GM19025 (cell line): ENCODE measurements around the gene PITPNM1.
"Not testable (repeated sequence)": the region's sequence is repeated elsewhere in the genome, so short reads cannot be mapped to it uniquely, and the experiment has no call there.

Source experiments
- ATAC-seq: cut with Tn5 transposase; IDR thresholded peaks from one replicate; pipeline ENCODE4 v1.9.1; 2021; ENCODE audit warnings: mild to moderate bottlenecking, low read depth, moderate library complexity; ENCODE audit not compliant: unreplicated experiment

The PITPNM1 gene

DNA sequence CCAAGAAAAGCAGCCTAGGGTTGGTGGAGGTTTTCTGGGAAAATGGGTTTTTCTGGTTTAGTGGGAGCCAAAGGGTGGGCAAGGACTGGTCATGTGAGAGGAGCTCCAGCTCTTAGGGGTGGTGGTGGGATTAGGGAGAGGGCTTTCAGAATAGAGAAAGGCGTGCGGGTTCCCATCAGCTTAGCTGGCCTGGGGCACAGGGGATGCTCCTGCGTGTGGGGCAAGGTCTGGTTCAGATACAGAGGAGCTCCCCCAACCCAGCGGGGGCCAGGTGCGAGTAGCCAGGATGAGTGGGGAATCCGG, 36.8 kb downstream of the PITPNM1 start:
- ATAC-seq = no peak

DNA sequence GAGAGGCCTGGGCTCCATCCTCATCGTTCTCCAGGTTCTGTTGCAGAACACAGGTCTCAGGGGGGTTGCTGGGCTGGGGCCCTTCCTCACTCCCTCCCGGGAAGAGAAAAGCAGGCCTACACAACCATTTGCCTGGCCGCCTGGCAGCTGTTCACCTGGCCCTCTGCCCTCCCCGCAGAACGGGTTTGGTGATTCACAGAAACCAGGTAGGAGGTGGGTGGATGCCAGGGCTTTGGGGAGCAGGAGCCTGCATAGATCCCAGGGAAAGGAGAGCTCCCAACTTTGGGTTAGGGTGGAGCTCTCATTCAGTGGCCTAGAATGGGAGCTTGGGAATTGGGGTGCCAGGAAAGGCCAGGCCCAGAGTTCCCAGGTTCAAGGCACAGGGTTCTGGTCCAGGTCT, 37.1 kb downstream of the PITPNM1 start:
- ATAC-seq = no peak

DNA sequence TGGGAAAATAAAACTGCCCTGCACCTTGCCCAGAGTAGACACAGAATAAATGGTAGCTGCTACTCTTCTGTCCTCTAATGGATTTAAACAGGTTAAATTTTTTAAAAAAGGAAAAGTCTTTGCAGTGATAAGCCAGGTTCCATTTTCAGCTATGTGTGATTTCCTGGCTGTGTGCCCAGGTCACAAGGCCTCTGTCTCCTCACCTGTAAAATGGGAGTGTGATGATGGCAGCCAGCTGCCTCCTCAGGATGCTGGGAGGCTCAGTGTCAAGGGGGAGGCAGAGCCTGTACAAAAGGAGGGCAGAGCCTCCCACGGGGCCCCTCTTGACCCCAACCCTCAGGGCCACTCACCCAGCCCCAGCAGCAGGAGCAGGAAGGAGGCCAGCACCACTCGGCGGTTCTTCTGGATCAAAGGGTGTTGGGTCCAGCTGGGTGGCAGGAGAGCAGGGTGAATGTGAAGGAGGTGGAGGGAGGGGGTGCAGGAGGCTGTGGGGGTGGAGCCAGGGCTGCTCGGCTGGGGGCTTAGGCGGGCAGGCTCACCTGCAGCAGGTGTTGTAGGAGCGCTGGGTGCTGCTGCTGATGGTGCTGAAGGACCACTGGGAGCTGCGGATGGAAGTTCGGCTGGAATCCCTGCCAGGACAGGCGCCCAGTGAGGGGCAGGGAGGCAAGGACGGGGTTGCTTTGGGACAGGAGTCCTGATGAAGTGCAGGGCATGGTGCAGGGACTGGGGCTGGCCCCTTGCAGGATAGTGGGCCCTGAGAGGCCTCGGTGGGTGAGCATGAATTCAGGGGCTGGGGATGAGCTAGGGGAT, 38.0 kb downstream of the PITPNM1 start:
- ATAC-seq = no peak

DNA sequence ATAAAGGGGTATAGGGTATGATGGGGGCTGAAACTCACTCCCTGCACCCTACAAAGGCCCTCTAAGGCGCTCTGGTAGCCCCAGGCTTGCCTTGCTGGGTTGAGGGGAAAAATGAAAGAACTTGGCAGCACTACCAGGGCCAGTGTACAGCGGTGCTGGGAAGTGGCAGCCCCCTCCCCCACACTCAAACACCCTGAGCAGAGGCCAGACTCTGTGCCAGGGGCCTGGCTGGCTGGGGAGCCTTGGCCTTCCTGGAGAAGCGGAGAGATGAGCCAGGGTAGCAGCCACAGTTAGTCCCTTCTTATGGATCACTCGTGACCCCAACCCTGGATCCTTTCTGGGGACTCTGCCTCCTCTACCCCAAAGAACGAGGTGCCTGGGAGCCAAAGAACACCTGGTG, 38.8 kb downstream of the PITPNM1 start:
- no peak for ATAC-seq

DNA sequence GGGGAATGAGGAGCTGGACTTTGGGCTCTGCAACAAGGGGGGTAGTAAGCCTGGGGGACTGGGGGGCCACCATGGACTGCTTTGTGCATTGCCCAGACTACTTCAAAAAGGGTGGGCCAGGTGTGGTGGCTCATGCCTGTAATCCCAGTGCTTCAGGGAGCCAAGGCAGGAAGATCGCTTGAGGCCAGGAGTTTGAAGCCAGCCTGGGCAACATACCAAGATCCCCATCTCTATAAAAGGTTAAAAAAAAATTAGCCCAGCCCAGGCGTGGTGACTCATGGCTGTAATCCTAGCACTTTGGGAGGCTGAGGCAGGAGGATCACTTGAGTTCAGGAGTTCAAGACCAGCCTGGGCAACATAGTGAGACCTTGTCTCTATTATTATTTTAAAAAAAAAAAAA, 39.6 kb downstream of the PITPNM1 start:
- not testable (repeated sequence) for ATAC-seq

DNA sequence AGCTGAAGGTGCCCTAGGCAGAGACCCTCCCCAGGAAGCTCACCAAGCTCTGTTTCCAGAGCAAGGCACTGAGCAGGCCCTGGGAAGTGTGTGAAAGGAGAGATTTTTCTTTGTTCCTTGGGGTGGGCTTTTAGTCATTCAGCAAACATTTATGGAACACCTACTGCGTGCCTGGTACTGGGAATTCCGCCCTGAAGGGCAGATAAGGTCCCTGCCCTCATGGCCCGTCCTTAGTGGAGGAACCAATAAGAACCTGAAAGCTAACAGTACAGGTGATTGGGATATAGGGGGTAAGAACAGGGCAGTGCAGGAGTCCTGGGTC, 40.0 kb downstream of the PITPNM1 start:
- no peak for ATAC-seq

DNA sequence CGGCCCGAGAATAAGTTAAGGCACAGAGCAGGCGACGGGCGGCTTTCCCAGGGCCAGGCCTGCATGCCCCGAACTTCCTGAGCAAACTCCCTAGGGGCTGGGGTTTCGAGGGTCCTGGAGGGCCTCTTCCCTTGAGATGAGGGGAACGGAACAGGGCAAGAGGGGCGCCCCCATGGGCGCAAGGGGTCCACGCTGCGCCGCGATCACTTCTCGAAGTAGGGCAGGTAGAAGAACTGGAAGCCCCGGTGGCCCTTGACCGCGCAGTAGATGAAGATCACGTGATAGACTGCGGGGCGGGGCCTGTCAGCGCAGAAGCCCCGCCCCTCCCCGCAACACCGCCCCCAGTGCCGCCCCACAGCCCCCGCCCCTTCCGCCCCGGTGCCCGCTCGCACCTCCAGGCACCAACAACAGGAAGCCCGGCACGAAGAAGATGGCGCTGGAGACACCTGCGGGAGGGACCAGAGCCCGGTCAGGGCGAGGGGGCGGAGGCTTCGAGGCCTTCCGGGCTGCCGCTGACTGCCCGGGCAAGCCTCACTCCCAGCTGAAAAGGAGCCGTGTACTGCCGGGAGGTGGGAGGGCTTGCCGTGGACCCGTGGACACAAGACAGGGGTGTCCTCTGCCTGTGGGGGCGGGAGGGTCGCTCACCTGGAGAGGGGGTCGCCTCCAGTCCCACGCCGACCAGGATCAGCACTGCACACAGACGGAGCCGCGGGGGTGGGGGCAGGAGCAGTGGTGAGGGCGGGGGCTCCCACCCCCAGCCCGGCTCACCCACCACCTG, 40.6 kb downstream of the PITPNM1 start:
- peak; percentile 43 for ATAC-seq

DNA sequence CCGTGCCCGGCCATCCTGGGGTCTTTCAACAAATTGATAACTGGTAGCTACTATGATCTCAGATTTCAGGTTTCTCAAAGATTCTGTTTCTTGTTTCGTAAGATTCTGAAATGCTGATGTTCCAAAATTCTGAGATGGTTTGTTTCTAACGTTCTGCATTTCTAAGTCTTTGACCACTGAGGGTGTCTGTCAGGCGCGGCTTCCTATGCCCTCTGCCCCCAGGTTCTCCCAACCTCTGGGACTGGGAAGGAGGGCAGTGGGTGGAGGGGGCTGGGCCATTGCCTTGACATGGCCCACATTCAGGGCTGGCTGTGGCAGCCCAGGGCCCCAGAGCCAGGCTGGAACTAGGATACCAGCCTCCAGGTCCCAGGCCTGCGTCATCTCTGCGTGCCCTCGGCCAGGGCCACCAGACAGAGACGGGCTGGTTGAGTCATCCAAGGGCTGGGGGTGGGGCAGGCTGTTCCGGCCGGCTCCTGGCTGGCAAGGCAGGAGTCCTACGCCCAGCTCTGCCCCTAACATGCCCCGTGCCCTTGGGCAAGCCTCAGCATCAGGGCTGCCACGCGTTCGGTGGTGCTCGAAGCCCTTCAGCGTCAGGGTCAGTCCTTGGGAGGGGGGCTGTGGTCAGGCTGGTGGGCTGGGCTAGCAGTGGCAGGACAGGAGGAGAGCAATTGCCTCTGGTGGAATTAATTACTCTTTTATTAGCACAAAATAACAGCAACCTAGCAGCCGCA, 41.3 kb downstream of the PITPNM1 start:
- ATAC-seq = no peak

DNA sequence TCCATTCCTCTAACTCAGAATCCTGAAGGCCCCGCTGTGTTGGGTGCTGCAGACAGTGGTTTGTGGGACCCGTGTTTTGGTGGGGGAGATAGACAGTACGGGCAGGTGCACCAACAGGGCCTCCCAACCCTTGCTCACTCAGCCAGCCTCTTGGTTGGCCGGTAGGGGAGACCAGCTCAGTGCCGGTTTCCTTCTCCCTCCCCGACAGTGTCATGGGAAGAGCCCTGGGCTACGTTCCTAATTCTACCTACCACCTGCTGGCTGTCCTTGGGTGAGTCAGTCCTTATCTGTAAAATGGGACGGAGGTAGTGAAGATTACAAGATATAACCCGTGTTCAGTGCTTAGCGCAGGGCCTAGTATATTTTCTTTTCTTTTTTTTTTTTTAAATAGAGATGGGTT, 42.0 kb downstream of the PITPNM1 start:
- ATAC-seq = no peak

DNA sequence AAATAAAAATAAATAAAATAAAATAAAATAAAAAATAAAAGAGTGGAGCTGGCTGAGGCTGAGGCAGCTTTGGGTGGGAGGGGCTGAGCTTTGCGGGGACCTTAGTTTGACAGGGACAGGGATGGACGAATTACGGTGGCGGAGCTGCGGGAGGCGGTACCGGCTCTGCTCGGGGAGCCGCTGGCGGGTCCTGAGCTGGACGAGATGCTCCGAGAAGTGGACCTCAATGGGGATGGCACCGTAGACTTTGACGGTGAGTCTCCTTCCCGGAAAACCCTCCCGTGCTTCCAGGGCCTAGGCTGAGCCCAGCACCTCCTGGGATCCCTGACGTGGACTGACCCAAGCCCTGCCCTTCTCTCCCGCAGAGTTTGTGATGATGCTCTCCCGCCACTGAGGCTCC, 46.9 kb downstream of the PITPNM1 start:
- no peak for ATAC-seq

DNA sequence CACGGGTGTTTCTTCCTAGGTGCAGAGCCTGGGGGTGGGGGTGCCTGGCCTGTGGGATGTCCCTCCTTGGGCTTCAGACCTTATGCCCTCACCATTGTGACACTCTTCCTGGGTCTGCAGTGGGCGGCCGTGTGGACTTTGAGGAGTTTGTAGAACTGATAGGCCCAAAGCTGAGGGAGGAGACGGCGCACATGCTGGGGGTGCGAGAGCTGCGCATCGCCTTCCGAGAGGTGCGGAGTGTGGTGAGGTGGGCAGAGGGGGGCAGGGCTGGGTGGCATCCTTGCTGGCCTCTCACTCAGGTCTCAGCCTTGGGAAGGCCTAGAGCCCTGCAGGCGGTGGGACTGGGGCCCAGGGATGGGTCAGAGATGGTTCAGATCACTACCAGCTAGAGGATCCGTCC, 47.7 kb downstream of the PITPNM1 start:
- ATAC-seq = no peak

DNA sequence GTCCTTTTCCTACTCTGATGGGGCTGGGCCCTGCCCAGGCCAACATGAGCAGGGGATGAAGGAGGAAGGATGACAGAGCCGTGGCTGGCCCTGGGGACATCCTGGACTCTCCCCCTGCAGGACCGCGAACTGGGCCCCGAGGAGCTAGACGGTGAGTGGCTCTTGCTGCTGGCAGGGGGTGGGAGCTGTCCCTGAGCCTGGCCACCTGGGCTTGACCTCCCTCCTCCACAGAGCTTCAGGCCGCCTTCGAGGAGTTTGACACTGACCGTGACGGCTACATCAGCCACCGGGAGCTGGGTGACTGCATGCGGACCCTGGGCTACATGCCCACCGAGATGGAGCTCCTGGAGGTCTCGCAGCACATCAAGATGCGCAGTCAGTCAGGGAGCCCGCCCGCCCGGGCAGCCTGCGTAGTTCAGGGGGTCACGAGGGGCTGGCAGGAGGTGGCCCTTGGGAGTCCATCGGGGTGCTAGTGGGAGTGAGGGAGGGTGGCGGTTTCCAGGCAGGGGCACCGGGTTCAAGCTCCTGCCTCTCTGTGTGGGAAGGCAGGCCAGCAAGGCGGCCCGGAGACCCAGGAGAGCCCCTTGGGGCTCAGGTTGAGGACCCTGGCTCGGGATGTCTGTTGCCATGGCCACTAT, 49.0 kb downstream of the PITPNM1 start:
- no peak for ATAC-seq

DNA sequence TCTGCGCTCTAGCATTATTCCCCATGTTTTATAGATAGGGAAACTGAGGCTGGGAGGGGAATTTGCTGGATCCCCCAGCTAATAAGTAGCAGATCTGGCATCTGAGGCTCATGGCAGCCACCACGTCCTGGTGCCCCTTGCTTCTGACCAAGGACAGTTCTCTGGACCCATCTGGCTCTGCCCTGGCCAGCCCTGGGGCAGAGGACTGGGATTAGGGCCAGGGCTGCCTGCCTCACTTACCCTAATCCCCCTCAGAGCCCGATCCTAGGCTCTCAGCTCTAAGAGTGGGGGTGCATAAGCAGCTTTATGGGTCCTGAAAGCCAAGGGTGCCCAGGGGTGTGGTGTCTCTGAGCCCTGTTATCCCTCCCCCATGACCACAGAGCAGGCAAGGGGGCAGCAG, 50.1 kb downstream of the PITPNM1 start, which contains the start of gene CABP4:
Gene CABP4, plus strand, starts transcription at position 301 of the 400 bp plus-strand sequence. Its CDS starts 70 bp downstream, at position 371.
- ATAC-seq = no peak

DNA sequence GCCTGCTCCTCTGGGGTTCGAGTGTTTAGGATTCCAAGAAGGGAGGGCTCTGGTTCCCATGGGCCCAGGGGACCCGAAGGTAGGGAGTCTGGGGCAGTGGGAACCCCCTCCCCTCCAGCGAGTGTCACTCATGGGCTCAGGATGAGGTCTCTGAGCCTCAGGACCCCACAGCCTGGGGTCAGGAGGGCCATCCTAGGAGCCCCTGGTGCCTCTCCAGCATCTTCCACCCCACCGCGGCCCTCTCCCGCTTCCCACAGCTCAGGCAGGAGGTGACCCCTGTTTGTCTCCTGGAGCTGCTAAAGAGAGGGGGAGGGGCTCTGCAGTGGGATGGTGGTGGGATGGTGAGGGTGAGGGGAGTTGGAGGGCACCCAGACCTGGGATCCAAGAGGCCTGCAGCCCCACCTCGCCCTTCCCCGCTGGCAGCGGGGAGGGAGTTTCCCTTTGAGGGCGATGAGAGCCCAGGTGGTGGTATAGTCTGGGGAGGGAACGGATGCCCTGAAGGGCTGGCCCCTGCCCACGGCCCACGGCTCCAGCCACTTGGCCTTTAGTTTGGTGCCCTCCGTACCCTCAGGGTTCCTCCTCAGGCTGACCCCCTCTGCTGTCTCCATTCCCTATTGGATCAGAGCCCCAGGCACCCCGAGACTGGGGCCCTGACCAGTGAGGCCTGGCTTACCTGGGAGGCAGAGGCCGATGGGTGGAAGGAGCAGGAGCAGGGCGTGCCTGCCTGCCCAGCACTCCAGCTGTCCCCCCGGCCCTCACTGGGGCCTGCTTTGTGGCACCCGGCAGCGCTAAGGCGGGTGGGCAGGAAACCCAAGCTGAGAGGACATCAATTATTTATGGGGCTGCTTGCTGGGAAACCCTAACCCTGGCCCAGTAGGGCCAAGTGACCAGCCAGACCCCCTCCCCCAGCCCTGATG, 51.1 kb downstream of the PITPNM1 start:
- no peak for ATAC-seq

DNA sequence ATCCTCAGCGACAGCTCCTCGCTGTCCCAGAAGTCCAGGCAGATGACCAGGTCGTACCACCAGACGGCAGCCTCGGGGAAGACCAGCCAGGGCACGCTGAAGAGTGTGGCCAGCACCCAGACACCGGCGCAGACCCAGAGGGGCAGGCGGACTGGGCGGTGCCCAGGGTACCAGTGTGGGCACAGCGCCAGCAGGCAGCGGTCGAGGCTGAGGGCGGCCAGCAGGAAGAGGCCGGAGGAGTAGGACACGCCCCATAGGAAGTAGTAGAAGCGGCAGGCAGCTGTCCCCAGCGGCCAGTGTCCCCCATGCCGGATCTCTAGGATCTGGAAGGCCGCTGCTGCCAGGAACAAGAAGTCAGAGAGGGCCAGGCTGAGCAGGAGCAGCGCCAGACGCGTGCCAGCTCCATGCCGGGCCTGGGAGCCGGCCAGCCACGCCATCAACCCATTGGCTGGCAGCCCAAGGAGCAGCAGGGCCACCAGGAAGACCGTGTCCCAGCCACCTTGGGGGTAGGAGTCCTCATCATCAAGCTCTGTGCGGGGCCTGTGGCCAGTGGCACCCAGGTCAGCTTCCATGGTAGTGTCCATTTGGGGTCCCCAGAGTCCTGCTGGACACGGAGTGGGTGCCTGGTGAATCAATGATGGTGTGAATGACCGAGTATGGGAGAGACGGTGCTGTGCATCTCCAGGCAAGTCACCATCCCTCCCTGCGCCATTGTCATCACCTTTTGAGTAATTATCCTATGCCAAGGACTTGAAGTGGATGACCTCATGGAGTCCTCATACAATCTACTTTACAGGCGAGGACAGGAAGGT, 52.8 kb downstream of the PITPNM1 start, which contains the start of gene GPR152:
Gene GPR152, minus strand, starts transcription at position 589 of the 812 bp plus-strand sequence. Its CDS starts 5 bp downstream, at position 584.
- ATAC-seq = no peak

DNA sequence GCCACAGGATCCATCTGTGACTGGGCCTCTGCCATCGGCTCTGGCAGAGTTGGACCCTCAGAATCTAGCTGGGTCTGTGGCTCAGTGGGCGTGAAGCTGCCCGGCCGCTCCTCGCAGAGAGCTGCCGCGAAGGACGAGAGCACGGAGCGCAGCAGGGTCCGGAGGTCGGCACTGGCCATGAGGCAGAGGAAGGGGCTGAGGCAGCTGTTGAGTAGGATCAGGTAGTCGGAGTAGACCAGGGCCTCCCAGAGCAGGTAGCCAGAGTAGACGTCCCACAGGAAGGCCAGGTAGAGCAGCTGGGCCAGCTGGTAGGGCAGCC, 53.5 kb downstream of the PITPNM1 start:
- no peak for ATAC-seq

DNA sequence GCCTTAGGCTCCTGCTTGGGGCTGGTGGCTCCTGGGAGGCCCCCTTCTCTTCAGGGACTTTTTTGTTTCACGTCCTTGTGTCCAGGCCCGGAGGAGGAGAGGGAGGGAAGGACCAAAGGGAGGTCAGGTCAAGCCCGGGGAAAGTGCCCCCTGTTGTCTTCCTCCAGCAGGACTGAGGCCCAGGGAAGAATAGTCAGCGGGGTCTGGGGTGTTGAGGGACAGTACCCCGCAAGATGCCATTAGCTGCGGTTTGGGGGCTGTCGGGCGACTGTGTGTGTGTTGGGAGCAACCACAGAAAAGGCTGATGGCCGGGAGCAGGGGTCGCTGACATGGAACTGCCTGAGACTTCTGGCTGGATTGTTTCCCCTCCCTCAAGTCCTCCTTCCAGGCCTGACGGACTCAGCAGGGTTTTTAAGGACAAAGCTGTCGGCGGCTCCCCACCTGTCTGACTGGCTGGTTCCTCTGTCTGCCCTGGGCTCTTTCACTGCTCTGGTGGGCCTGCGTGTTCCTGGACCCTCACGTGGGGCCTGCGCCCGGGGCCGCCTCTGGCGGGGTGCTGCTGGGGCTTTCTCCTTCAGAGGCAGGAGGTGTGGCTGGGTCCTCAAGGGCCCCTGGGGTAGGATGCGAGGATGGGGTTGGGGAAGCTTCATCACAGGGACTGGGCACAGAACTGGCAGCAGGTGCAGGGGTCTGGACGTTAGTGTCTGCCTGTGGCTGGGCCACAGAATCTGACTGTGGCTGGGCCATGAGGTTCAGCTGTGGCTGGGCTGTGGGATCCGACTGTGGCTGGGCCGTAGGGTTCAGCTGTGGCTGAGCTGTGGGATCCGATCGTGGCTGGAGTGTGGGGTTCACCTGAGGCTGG, 54.1 kb downstream of the PITPNM1 start:
- ATAC-seq = no peak

DNA sequence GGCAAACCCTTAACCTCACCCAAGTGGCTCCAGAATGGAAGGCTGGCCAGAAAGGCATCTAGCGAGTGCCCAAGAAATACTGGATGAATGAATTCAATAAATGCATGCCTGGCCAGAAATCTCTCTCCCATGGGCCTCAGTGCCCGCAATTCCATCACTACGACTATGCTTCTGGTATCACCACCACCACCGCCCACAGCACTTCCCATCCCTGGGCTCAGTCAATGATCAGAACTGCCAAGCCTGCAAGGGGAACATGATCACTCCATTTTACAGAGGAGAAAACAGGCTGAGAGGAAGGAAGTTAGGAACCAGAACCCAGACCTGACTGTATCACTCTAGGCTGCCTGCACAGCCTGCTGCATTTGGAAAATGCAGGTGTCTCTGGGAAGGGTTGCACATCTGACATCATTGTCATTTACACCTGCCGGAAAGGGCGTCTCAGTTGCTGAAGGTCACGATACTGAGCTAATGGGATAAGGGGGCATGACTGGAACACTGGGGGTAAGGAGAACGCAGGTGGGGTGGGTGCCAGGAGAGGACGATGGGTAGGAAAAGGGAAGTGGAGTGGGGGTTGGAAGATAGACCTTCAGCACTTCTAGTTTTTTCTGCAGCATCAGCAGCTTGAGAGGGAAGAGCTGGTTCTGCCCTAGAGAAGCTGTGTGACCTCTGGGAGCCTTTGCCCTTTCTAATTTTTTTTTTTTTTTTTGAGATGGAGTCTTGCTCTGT, 55.9 kb downstream of the PITPNM1 start:
- ATAC-seq = no peak
